Activated T-helper 17 cell treated with anti-CD3 and anti-CD28 coated beads, Interleukin-2, amount 50 U/mL, for 72 hours (primary cell): Measurements from ENCODE around the gene SRRM3. TPM values are rescaled to one million over a fixed set of nuclear protein-coding genes. Genes with fewer than 3 reads are reported as not detected.
"Not testable (repeated sequence)": the region's sequence is repeated elsewhere in the genome, so short reads cannot be mapped to it uniquely, and the experiment has no call there.

Source experiments
- ATAC-seq: fragments of 150-1000 bp; cut with Tn5 transposase; replicated peaks from 2 replicates; pipeline ENCODE4 v1.10.0; 2021; ENCODE audit warnings: mild to moderate bottlenecking, moderate library complexity
- H3K27ac Mint-ChIP-seq: one replicate; pipeline ENCODE4 v1.8.0; 2022; ENCODE audit warnings: mixed read lengths
- H3K27me3 Mint-ChIP-seq: one replicate; pipeline ENCODE4 v1.8.0; 2022; ENCODE audit warnings: mixed read lengths
- H3K36me3 Mint-ChIP-seq: one replicate; pipeline ENCODE4 v1.8.0; 2022; ENCODE audit warnings: low read depth, mild to moderate bottlenecking, mixed read lengths
- H3K4me1 Mint-ChIP-seq: one replicate; pipeline ENCODE4 v1.8.0; 2022; ENCODE audit warnings: mixed read lengths
- H3K4me3 Mint-ChIP-seq: one replicate; pipeline ENCODE4 v1.8.0; 2022; ENCODE audit warnings: mild to moderate bottlenecking, mixed read lengths
- H3K9me3 Mint-ChIP-seq: one replicate; pipeline ENCODE4 v1.8.0; 2022; ENCODE audit warnings: mixed read lengths
- total RNA-seq, 2 donors: library from RNA; stranded (reverse); gene quantifications; one replicate each; pipeline ENCODE4 v1.2.3, GENCODE V29; 2022

SRRM3 gene
- total RNA-seq, 2 donors from 2014 or later = 0.26 TPM; not detected in 1

GRCh38 chr7:76257973-76258372, 56.3 kb downstream of the SRRM3 start:
- Mint-ChIP-seq H3K4me1 (no peaks in the 10 kb centered on the region), H3K27ac (no peak overlapping the region), H3K36me3 (no peaks in the 10 kb centered on the region), H3K4me3 (no peak overlapping the region), H3K9me3 (no peaks in the 10 kb centered on the region), H3K27me3 (peaks cover 26% of the 10 kb centered on the region)
- no peak for ATAC-seq

GRCh38 chr7:76259124-76260093, 57.7 kb downstream of the SRRM3 start:
- H3K36me3 Mint-ChIP-seq = no peaks in the 10 kb centered on the region
- H3K4me3 Mint-ChIP-seq = peak overlapping the region; percentile 6
- H3K27ac Mint-ChIP-seq = no peak overlapping the region
- ATAC-seq = no peak
- H3K9me3 Mint-ChIP-seq = no peaks in the 10 kb centered on the region
- no peaks in the 10 kb centered on the region for H3K4me1 Mint-ChIP-seq
- H3K27me3 Mint-ChIP-seq = peaks cover 30% of the 10 kb centered on the region

GRCh38 chr7:76260171-76260703, 58.5 kb downstream of the SRRM3 start:
- ATAC-seq = peak; percentile 44
- Mint-ChIP-seq H3K27ac (no peak overlapping the region), H3K4me1 (no peaks in the 10 kb centered on the region), H3K4me3 (no peak overlapping the region), H3K36me3 (no peaks in the 10 kb centered on the region), H3K27me3 (peaks cover 35% of the 10 kb centered on the region), H3K9me3 (no peaks in the 10 kb centered on the region)

DNA sequence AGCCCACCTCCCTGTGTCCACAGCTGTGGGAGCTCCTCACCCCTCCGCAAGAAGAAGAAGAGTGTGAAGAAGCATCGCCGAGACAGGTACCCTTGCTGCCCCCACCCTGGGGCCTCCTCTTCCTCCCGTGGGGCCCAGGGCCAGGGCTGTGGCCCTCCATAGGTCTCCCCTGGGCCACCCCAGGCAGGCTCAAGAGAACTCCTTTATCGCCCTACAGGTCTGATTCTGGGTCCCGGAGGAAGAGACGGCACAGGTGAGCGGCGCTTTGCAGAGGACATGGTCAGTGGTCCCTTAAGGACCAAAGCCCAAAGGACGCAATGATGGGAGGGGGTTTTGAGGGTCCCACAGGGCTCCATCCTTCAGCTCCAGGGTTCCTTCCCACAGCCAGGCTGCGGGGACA, 59.6 kb downstream of the SRRM3 start:
- Mint-ChIP-seq H3K36me3 (no peaks in the 10 kb centered on the region), H3K27me3 (peaks cover 32% of the 10 kb centered on the region), H3K27ac (no peak overlapping the region), H3K4me3 (no peak overlapping the region), H3K4me1 (no peaks in the 10 kb centered on the region), H3K9me3 (no peaks in the 10 kb centered on the region)
- ATAC-seq = no peak

- Mint-ChIP-seq H3K4me1 (no peaks in the 10 kb centered on the region), H3K27me3 (peaks cover 32% of the 10 kb centered on the region), H3K4me3 (no peak overlapping the region), H3K36me3 (no peaks in the 10 kb centered on the region), H3K9me3 (no peaks in the 10 kb centered on the region), H3K27ac (no peak overlapping the region)
- ATAC-seq = no peak
Measured at GRCh38 chr7:76261931-76262330, 60.2 kb downstream of the SRRM3 start.

DNA sequence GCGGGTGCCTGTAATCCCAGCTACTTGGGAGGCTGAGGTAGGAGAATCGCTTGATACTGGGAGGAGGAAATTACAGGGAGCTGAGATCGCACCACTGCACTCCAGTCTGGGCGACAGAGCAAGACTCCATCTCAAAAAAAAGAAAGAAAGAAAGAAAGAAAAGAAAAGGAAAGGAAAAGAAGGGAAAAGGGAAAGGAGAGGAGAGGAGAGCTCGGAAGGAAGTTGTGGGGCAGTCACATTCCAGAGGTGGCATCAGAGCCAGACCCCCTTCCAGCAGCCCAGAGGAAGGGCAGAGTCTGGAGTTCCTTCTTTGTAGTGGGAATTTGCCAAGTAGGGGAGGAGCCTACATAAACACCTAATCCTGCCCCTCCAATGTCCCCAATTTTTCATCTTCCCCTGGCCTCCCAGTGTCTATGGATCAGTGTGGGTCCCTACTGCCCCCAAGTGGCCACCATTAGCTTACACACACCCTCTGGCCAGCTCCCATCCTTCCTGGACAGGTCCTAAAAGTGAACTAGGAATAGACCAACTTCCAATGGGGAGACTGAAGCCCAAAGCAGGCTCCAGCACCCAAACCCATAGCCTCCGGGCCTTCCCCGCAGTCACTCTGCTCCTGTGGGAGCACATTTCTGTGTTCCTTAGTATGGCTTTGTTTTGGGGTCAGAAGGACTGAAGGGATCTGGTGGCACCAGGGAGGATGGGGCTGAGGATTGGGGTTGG, 61.1 kb downstream of the SRRM3 start:
- no peak overlapping the region for H3K4me3 Mint-ChIP-seq
- H3K36me3 Mint-ChIP-seq = no peaks in the 10 kb centered on the region
- peak; percentile 67 for ATAC-seq
- H3K27me3 Mint-ChIP-seq = peaks cover 28% of the 10 kb centered on the region
- H3K9me3 Mint-ChIP-seq = no peaks in the 10 kb centered on the region
- no peaks in the 10 kb centered on the region for H3K4me1 Mint-ChIP-seq
- peak overlapping the region; percentile 43 for H3K27ac Mint-ChIP-seq

DNA sequence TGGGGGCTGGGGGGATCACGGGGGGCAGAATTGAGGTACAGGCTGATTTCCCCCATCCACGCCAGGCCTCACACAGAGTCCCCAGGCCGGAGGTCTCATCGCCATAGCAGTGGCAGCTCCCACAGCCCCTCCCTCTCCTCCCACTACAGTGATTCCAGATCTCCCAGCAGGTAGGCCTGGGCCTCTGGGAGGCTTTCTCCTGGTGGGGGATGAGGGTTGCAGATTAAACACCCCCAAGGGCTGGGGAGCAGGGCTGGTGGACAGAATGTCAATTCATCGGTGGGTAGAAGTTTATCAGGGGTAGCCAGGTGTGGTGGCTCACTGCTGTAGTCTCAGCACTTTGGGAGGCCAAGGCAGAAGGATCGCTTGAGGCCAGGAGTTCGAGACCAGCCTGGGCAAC, 63.6 kb downstream of the SRRM3 start:
- no peaks in the 10 kb centered on the region for H3K9me3 Mint-ChIP-seq
- H3K4me1 Mint-ChIP-seq = no peaks in the 10 kb centered on the region
- no peak overlapping the region for H3K27ac Mint-ChIP-seq
- ATAC-seq = no peak
- H3K4me3 Mint-ChIP-seq = no peak overlapping the region
- peaks cover 36% of the 10 kb centered on the region for H3K27me3 Mint-ChIP-seq
- no peaks in the 10 kb centered on the region for H3K36me3 Mint-ChIP-seq

GRCh38 chr7:76267107-76267893, 65.6 kb downstream of the SRRM3 start:
- Mint-ChIP-seq H3K36me3 (no peaks in the 10 kb centered on the region), H3K27me3 (peaks cover 33% of the 10 kb centered on the region), H3K27ac (no peak overlapping the region), H3K4me1 (no peaks in the 10 kb centered on the region), H3K4me3 (peak overlapping the region; percentile 29), H3K9me3 (no peaks in the 10 kb centered on the region)
- peak; percentile 14 for ATAC-seq

GRCh38 chr7:76267894-76268183, 66.1 kb downstream of the SRRM3 start:
- no peak overlapping the region for H3K27ac Mint-ChIP-seq
- H3K4me1 Mint-ChIP-seq = peaks cover 2% of the 10 kb centered on the region
- H3K27me3 Mint-ChIP-seq = peaks cover 35% of the 10 kb centered on the region
- no peaks in the 10 kb centered on the region for H3K9me3 Mint-ChIP-seq
- no peak for ATAC-seq
- H3K36me3 Mint-ChIP-seq = no peaks in the 10 kb centered on the region
- H3K4me3 Mint-ChIP-seq = no peak overlapping the region

- ATAC-seq = no peak
- Mint-ChIP-seq H3K36me3 (no peaks in the 10 kb centered on the region), H3K4me3 (no peak overlapping the region), H3K4me1 (peaks cover 7% of the 10 kb centered on the region), H3K27me3 (peaks cover 34% of the 10 kb centered on the region), H3K9me3 (no peaks in the 10 kb centered on the region), H3K27ac (no peak overlapping the region)
Measured at GRCh38 chr7:76268376-76268775, 66.7 kb downstream of the SRRM3 start.

- peaks cover 38% of the 10 kb centered on the region for H3K27me3 Mint-ChIP-seq
- no peak overlapping the region for H3K27ac Mint-ChIP-seq
- H3K4me1 Mint-ChIP-seq = peaks cover 12% of the 10 kb centered on the region
- ATAC-seq = no peak
- H3K4me3 Mint-ChIP-seq = no peak overlapping the region
- no peaks in the 10 kb centered on the region for H3K36me3 Mint-ChIP-seq
- H3K9me3 Mint-ChIP-seq = no peaks in the 10 kb centered on the region
Measured at GRCh38 chr7:76269895-76270294, 68.2 kb downstream of the SRRM3 start.

DNA sequence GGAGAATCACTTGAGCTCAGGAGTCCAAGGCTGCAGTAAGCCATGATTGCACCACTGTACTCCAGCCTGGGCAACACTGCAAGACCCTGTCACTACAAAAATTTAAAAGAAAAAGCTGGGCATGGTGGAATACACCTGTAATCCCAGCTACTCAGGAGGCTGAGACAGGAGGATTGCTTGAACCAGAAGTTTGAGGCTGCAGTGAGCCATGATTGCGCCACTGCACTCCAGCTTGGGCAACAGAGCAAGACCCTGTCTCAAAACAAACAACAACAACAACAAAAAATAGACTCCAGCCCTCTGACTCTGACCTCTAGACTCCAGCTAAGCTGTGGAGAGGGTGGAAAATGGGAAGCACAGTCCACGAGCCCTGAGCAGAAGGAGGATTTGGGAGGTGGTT, 69.7 kb downstream of the SRRM3 start:
- Mint-ChIP-seq H3K4me1 (peaks cover 12% of the 10 kb centered on the region), H3K27me3 (peaks cover 33% of the 10 kb centered on the region)
- not testable (repeated sequence) for H3K27ac Mint-ChIP-seq, H3K4me3 Mint-ChIP-seq, H3K9me3 Mint-ChIP-seq, ATAC-seq, H3K36me3 Mint-ChIP-seq

GRCh38 chr7:76272142-76272541, 70.4 kb downstream of the SRRM3 start:
- Mint-ChIP-seq H3K4me3 (no peak overlapping the region), H3K4me1 (peaks cover 12% of the 10 kb centered on the region), H3K27me3 (peaks cover 37% of the 10 kb centered on the region), H3K36me3 (no peaks in the 10 kb centered on the region), H3K27ac (no peak overlapping the region), H3K9me3 (no peaks in the 10 kb centered on the region)
- ATAC-seq = no peak

- Mint-ChIP-seq H3K4me1 (peaks cover 12% of the 10 kb centered on the region), H3K36me3 (no peaks in the 10 kb centered on the region), H3K27ac (no peak overlapping the region), H3K4me3 (peak overlapping the region; percentile 5), H3K9me3 (no peaks in the 10 kb centered on the region), H3K27me3 (peaks cover 38% of the 10 kb centered on the region)
- ATAC-seq = peak; percentile 26
Measured at GRCh38 chr7:76272851-76273497, 71.3 kb downstream of the SRRM3 start.
